ENCODE data around the gene APOL2. TPM values are rescaled to one million over a fixed set of nuclear protein-coding genes. Genes with fewer than 3 reads are reported as not detected.

The APOL2 gene
- total RNA-seq, 1 donor from 2014 or later, result 38.3 TPM

- CTCF ChIA-PET, result interaction anchor here (1.3 to 2.4 kb wide), 4 partner anchors 8 to 185 kb away, joined by 5 to 10 read pairs (median 6); partner anchors contain the start of gene APOL2
- POLR2A ChIA-PET, result interaction anchor here (0.6 kb wide), 2 partner anchors 141 to 185 kb away, joined by 3 to 5 read pairs; no protein-coding TSS in a partner anchor
- H3K27ac Mint-ChIP-seq, result no peak overlapping the region
- H3K4me1 Mint-ChIP-seq, result no peaks in the 10 kb centered on the region
- ATAC-seq (ENCODE audit: low read depth) (no peak), DNase-seq (no peak)
- intact Hi-C loops (cut with micrococcal nuclease), result no loop called here
- peaks cover 92% of the 10 kb centered on the region for H3K36me3 Mint-ChIP-seq (ENCODE audit: low read depth)
- no peaks in the 10 kb centered on the region for H3K27me3 Mint-ChIP-seq
- no peaks in the 10 kb centered on the region for H3K9me3 Mint-ChIP-seq
- H3K4me3 Mint-ChIP-seq, result no peak overlapping the region
- no peak for TF ChIP-seq CTCF (IDR thresholded peaks at IDR 0.05)
Observed at GRCh38 chr22:36285545-36285944, 46.2 kb upstream of the APOL2 start.

DNA sequence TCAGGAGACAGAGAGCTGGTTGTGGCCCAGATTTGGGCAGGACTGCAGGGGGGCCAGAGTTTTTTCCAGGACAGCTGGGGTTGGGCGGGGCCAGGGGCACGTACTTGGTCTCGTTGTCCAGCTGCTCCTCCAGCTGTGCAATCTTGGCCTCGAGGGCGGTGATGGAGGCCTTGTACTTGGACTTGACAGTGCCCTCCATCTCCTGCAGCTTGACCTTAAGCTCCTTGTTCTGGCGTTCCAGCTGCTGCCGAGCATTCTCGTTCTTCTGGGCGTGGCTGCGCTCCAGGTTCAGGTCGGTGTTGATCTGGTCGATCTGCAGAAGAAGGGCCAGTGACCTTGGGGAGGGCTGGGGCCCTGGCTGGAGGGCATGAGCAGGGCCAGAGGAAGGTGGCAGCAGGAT, 45.7 kb upstream of the APOL2 start:
- intact Hi-C loops (cut with micrococcal nuclease), result no loop called here
- POLR2A ChIA-PET, result interaction anchor here (0.6 kb wide), 2 partner anchors 140 to 186 kb away, joined by 3 to 5 read pairs; no protein-coding TSS in a partner anchor
- peaks cover 93% of the 10 kb centered on the region for H3K36me3 Mint-ChIP-seq (ENCODE audit: low read depth)
- H3K4me1 Mint-ChIP-seq, result no peaks in the 10 kb centered on the region
- no peaks in the 10 kb centered on the region for H3K9me3 Mint-ChIP-seq
- no peak for ATAC-seq (ENCODE audit: low read depth)
- H3K27me3 Mint-ChIP-seq, result no peaks in the 10 kb centered on the region
- no peak overlapping the region for H3K4me3 Mint-ChIP-seq
- no peak for DNase-seq
- no peak overlapping the region for H3K27ac Mint-ChIP-seq
- no peak for TF ChIP-seq CTCF (IDR thresholded peaks at IDR 0.05)
- CTCF ChIA-PET, result interaction anchor here (1.3 to 2.4 kb wide), 3 partner anchors 16 to 186 kb away, joined by 5 to 8 read pairs (median 5); partner anchors contain the start of gene APOL2

DNA sequence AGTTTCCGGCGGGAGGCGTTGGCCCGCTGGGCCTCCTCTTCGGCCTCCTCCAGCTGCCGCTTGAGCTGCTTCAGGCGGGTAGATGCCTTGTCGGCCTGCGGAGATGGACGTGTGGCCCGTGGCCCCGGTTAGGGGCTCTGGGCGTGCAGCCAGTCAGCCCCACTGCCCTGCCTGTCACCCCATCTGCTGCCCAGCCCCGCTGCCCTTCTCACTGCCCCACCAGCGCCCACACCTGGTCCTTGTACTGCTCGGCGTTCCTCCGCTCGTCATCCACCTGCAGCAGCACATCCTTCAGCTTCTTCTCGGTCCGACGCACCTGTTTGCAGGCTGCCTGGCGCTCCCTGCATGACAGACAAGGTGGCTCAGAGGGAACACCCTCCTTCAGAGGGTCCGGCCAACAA, 44.8 kb upstream of the APOL2 start:
- Mint-ChIP-seq H3K27me3 (no peaks in the 10 kb centered on the region), H3K9me3 (no peaks in the 10 kb centered on the region), H3K27ac (no peak overlapping the region), H3K4me1 (no peaks in the 10 kb centered on the region), H3K4me3 (no peak overlapping the region), H3K36me3 (ENCODE audit: low read depth) (peaks cover 88% of the 10 kb centered on the region)
- TF ChIP-seq CTCF (IDR thresholded peaks at IDR 0.05), result no peak
- DNase-seq (no peak), ATAC-seq (ENCODE audit: low read depth) (no peak)
- ChIA-PET CTCF (no interaction called here), POLR2A (no interaction called here)
- intact Hi-C loops (cut with micrococcal nuclease), result no loop called here

DNA sequence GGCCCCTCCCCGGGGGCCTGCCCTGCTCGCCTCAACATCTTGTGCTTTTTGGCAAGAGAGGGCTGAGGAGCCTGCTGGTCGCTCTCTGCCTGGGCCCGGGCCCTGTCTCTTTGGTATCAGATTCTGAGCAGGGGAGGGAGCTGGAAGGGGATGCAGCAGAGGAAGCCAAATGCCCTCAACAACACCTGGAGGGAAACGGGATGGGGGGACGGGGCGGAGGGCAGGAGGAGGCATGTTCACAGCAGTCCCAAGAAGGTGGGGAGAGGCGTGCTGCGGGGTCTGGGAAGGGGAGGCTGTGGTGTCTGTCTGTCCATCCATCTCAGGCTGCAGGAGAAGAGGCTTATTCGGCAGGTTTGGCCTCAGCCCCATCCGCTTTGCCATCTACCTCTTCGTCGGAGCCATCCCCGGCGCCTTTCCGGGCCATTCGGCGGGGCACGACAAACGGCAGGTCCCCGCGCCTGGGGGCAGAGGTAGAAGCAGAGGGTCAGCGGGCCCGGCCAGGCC, 43.1 kb upstream of the APOL2 start:
- Mint-ChIP-seq H3K9me3 (no peaks in the 10 kb centered on the region), H3K4me3 (no peak overlapping the region), H3K27me3 (no peaks in the 10 kb centered on the region), H3K36me3 (ENCODE audit: low read depth) (peaks cover 74% of the 10 kb centered on the region), H3K4me1 (peaks cover 12% of the 10 kb centered on the region), H3K27ac (no peak overlapping the region)
- ATAC-seq (ENCODE audit: low read depth) (no peak), DNase-seq (no peak)
- intact Hi-C loops (cut with micrococcal nuclease), result no loop called here
- ChIA-PET CTCF (no interaction called here), POLR2A (interaction anchor here (0.6 kb wide), 1 partner anchor 653 kb away, joined by 8 read pairs; no protein-coding TSS in a partner anchor)
- no peak for TF ChIP-seq CTCF (IDR thresholded peaks at IDR 0.05)

- Mint-ChIP-seq H3K27ac (no peak overlapping the region), H3K9me3 (no peaks in the 10 kb centered on the region), H3K4me3 (no peak overlapping the region), H3K27me3 (no peaks in the 10 kb centered on the region), H3K36me3 (ENCODE audit: low read depth) (peaks cover 69% of the 10 kb centered on the region), H3K4me1 (peaks cover 14% of the 10 kb centered on the region)
- POLR2A ChIA-PET, result interaction anchor here (1.1 kb wide), 1 partner anchor 225 kb away, joined by 4 read pairs; the partner anchor contains the start of gene FOXRED2
- ATAC-seq (ENCODE audit: low read depth), result no peak
- intact Hi-C loops (cut with micrococcal nuclease), result no loop called here
- TF ChIP-seq CTCF (IDR thresholded peaks at IDR 0.05), result no peak
- no peak for DNase-seq
- CTCF ChIA-PET, result interaction anchor here (0.7 to 1.3 kb wide), 3 partner anchors 19 to 205 kb away, joined by 3 to 6 read pairs (median 4); no protein-coding TSS in a partner anchor
Observed at GRCh38 chr22:36281781-36282327, 42.5 kb upstream of the APOL2 start.

All from activated B cell treated with CpG ODN at 0.5 μM for 24 hours (primary cell).